Ishikawa (cell line): Measurements from ENCODE around the gene IQSEC3.

Source experiments
- CEBPB ChIP-seq: IDR thresholded peaks from 2 replicates; pipeline ENCODE4 v1.6.1; 2012
- MAX ChIP-seq: IDR thresholded peaks from 2 replicates; pipeline ENCODE4 v1.6.1; 2012
- RAD21 ChIP-seq: IDR thresholded peaks from 2 replicates; pipeline ENCODE4 v1.6.1; 2012; ENCODE audit warnings: low read depth
- REST ChIP-seq: IDR thresholded peaks from 2 replicates; pipeline ENCODE4 v1.6.1; 2012; ENCODE audit warnings: low read depth, mild to moderate bottlenecking
- TAF1 ChIP-seq: IDR thresholded peaks from 2 replicates; pipeline ENCODE4 v1.6.1; 2012; ENCODE audit warnings: low read depth, mild to moderate bottlenecking
- TCF12 ChIP-seq: IDR thresholded peaks from 2 replicates; pipeline ENCODE4 v1.6.1; 2012; ENCODE audit warnings: low read depth
- USF1 ChIP-seq: IDR thresholded peaks from 2 replicates; pipeline ENCODE4 v1.6.1; 2012
- YY1 ChIP-seq: IDR thresholded peaks from 2 replicates; pipeline ENCODE4 v1.6.1; 2012; ENCODE audit warnings: low read depth

DNA sequence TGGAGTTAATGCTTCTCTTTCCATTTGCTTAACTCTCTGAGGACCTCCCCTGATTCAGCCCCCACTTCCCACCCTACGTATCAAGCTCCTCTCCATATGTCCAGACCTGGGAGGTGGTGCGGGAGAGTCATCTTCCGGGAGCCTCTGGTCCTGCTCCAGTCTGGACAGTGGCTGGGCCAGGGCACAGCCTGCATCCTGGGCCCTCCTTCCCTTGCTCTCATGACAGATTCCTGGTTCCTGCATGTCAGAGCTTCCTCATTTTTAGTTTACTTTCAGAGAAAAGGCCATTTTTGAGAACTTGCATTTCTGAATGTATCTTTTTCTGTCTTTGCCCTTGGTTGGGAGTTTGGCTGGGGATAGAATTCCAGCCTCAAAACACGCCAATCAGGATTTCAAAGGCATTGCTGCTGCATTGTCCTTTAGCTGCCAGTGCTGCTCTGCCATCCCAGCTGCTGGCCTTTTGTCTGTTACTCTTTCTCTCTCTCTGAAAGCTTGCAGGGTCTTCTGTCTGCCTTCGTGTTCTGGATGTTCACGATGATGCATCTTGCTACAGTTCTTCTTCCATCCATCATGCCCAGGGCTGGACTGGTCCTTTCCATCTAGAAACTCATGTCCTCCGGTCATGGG is 92.7 kb downstream of the IQSEC3 start:
- TF ChIP-seq USF1, result no peak
- no peak for TF ChIP-seq YY1
- TF ChIP-seq CEBPB, result no peak
- no peak for TF ChIP-seq MAX
- TF ChIP-seq REST, result no peak
- TF ChIP-seq TAF1, result no peak
- TF ChIP-seq TCF12, result no peak
- TF ChIP-seq RAD21, result no peak
